MM.1S (cell line): ENCODE data around the gene ATP2C1.

Source experiments
- DNase-seq: peaks from one replicate; pipeline ENCODE4 v3.0.0-alpha.2; 2015
- H2AFZ ChIP-seq: fragments of 300-600 bp; sonication (generic); 2 replicates; pipeline ENCODE4 v1.6.0; 2016; ENCODE audit warnings: antibody characterized with exemption, low read length
- H3F3A ChIP-seq: fragments of 300-600 bp; sonication (generic); 2 replicates; pipeline ENCODE4 v1.6.1; 2016; ENCODE audit warnings: mild to moderate bottlenecking, antibody characterized with exemption, low read length, moderate library complexity, mixed read lengths; ENCODE audit not compliant: insufficient read depth
- H3K27ac ChIP-seq: fragments of 300-600 bp; sonication (generic); 2 replicates; pipeline ENCODE4 v1.5.1; 2016; ENCODE audit warnings: mild to moderate bottlenecking, low read length
- H3K27me3 ChIP-seq: fragments of 300-600 bp; sonication (generic); replicated peaks from 2 replicates; pipeline ENCODE4 v1.6.0; 2016; ENCODE audit warnings: low read length; ENCODE audit not compliant: insufficient read depth
- H3K36me3 ChIP-seq: fragments of 300-600 bp; sonication (generic); replicated peaks from 2 replicates; pipeline ENCODE4 v1.6.1; 2016; ENCODE audit warnings: mild to moderate bottlenecking, low read length, mixed read lengths; ENCODE audit not compliant: insufficient read depth
- H3K4me1 ChIP-seq: fragments of 300-600 bp; sonication (generic); 2 replicates; pipeline ENCODE4 v1.6.1; 2016; ENCODE audit warnings: low read length, mixed read lengths
- H3K4me2 ChIP-seq: fragments of 300-600 bp; sonication (generic); 2 replicates; pipeline ENCODE4 v1.6.0; 2016; ENCODE audit warnings: low read depth, low read length
- H3K4me3 ChIP-seq: fragments of 300-600 bp; sonication (generic); 2 replicates; pipeline ENCODE4 v1.5.1; 2016; ENCODE audit warnings: low read length, mixed read lengths
- H3K79me2 ChIP-seq: fragments of 300-600 bp; sonication (generic); 2 replicates; pipeline ENCODE4 v1.6.1; 2016; ENCODE audit warnings: mixed run types, low read length, mixed read lengths
- H3K9ac ChIP-seq: fragments of 300-600 bp; sonication (generic); 2 replicates; pipeline ENCODE4 v1.6.1; 2016; ENCODE audit warnings: low read length, mixed read lengths
- H3K9me2 ChIP-seq: fragments of 300-600 bp; sonication (generic); replicated peaks from 2 replicates; pipeline ENCODE4 v1.6.1; 2016; ENCODE audit warnings: mild to moderate bottlenecking, low read length, mixed read lengths; ENCODE audit not compliant: insufficient read depth
- H3K9me3 ChIP-seq: fragments of 300-600 bp; sonication (generic); replicated peaks from 2 replicates; pipeline ENCODE4 v1.6.1; 2016; ENCODE audit warnings: mild to moderate bottlenecking, low read length, mixed read lengths; ENCODE audit not compliant: insufficient read depth
- H4K20me1 ChIP-seq: fragments of 300-600 bp; sonication (generic); 2 replicates; pipeline ENCODE4 v1.6.1; 2016; ENCODE audit warnings: mild to moderate bottlenecking, low read length, moderate library complexity, mixed read lengths; ENCODE audit not compliant: insufficient read depth
- CTCF ChIP-seq: fragments of 300-600 bp; sonication (generic); IDR thresholded peaks from 2 replicates; pipeline ENCODE4 v1.5.1; 2016; ENCODE audit warnings: antibody characterized with exemption, low read length, mixed read lengths
- EZH2 ChIP-seq: fragments of 300-600 bp; sonication (generic); optimal IDR thresholded peaks from 2 replicates; pipeline ENCODE3; 2017; ENCODE audit warnings: low read depth, mild to moderate bottlenecking, antibody characterized with exemption, low read length, mixed read lengths
- EZH2phosphoT487 ChIP-seq: fragments of 300-600 bp; sonication (generic); IDR thresholded peaks from 2 replicates; pipeline ENCODE4 v1.6.1; 2018; ENCODE audit warnings: antibody characterized with exemption, low read length

Gene ATP2C1

DNA sequence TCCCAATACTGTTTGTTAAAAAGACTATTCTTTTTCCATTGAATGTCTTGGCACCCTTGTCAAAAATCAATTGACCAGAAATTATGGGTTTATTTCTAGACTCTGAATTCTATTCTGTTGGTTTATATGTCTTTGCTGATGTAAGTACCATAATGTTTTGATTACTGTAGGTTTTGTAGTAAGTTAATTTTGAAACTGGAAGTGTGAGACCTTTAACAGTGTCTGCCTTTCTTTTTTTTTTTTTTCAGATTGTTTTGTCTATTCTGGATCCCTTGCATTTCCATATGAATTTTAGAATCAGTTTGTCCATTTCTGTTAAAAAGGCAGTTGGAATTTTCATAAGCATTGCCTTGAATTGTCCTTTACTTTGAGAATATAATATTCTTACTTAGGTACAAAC, 13.6 kb downstream of the ATP2C1 start:
- no peak overlapping the region for H3K4me3 ChIP-seq
- H3K9me2 ChIP-seq = no peaks in the 10 kb centered on the region
- no peak for DNase-seq
- H3K4me1 ChIP-seq = peaks cover 19% of the 10 kb centered on the region
- no peaks in the 10 kb centered on the region for H3K27me3 ChIP-seq
- H3K79me2 ChIP-seq = peaks cover 75% of the 10 kb centered on the region
- H2AFZ ChIP-seq = no peak overlapping the region
- peak overlapping the region; percentile 28; the same call in 1 of the 2 replicates for H3K4me2 ChIP-seq
- H3K9me3 ChIP-seq = no peaks in the 10 kb centered on the region
- H3K36me3 ChIP-seq = no peaks in the 10 kb centered on the region
- H4K20me1 ChIP-seq = no peaks in the 10 kb centered on the region
- H3K9ac ChIP-seq = no peak overlapping the region
- TF ChIP-seq CTCF (no peak), EZH2 (no peak), EZH2phosphoT487 (no peak)
- peaks cover 8% of the 10 kb centered on the region; the same call in 1 of the 2 replicates for H3F3A ChIP-seq
- peak overlapping the region; percentile 21; the same call in 1 of the 2 replicates for H3K27ac ChIP-seq

DNA sequence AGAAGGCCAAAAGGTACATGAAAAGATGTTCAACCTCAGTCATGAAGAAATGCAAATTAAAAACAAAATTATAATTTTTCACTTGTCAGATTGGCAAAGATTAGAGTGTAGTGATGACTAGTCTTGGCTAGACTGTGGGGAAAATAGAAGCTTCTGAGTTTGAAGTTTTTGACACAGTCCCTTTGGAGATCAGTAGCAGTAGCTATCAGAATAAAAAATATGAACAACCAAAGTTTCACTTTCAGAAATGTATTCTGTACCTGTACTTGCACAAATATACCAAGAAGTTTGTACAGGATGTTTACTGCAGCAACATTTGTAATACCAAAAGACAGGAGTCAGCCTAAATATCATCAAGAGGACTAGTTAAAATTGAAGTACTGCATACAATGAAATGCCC, 14.1 kb downstream of the ATP2C1 start:
- no peak for TF ChIP-seq EZH2
- TF ChIP-seq EZH2phosphoT487 = no peak
- no peak for TF ChIP-seq CTCF
- Histone ChIP-seq H3K79me2 (peaks cover 70% of the 10 kb centered on the region), H3K4me2 (peak overlapping the region; percentile 28; the same call in 1 of the 2 replicates)

DNA sequence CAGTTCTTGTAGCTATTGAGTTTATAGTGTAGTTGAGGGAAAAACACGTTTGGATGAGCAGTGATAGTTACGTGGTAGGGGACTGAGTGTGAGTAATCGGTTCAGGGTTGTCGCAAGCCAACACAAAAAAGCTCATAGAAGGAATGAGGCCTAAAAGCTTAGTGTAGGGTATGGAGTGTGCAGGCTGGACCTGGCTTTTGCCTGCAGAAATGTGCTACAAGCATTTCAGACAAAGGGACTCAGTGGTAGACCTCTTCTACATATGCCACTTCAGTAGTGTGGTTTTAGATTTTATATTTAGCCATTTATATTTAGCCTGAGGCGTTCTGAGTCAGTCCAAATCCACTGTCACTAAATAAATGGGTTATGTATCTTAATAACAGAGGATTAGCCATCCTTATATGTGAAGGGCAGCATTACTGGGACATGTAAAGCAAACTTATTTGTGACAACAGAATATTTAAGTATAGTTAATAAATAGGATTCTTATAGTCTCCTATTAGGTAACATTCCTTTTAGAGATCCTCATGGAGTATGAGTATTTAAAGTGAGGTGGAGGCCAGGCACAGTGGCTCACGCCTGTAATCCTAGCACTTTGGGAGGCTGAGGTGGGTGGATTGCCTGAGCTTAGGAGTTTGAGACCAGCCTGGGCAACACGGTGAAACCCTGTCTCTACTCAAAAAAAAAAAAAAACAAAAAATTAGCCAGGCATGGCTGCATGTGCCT, 21.8 kb downstream of the ATP2C1 start:
- no peaks in the 10 kb centered on the region for H3K9me2 ChIP-seq
- H4K20me1 ChIP-seq = no peaks in the 10 kb centered on the region
- no peaks in the 10 kb centered on the region for H3K9me3 ChIP-seq
- no peaks in the 10 kb centered on the region for H3K36me3 ChIP-seq
- no peak overlapping the region for H3K27ac ChIP-seq
- no peaks in the 10 kb centered on the region for H3F3A ChIP-seq
- no peak for DNase-seq
- no peak overlapping the region for H3K4me3 ChIP-seq
- H3K4me1 ChIP-seq = 0 out of 2 replicates have a peak, but pooled peaks cover 6% of the 10 kb centered on the region
- no peak overlapping the region for H3K4me2 ChIP-seq
- no peak for TF ChIP-seq CTCF
- TF ChIP-seq EZH2phosphoT487 = no peak
- TF ChIP-seq EZH2 = no peak
- H3K9ac ChIP-seq = no peak overlapping the region
- no peaks in the 10 kb centered on the region for H3K27me3 ChIP-seq
- H2AFZ ChIP-seq = no peak overlapping the region
- peaks cover 68% of the 10 kb centered on the region for H3K79me2 ChIP-seq

More for the DNA sequence above, 14.1 kb downstream of the ATP2C1 start:
- no peaks in the 10 kb centered on the region for H3K9me2 ChIP-seq
- H3K4me3 ChIP-seq = no peak overlapping the region
- H3K36me3 ChIP-seq = no peaks in the 10 kb centered on the region
- H3K27ac ChIP-seq = peak overlapping the region; percentile 21; the same call in 1 of the 2 replicates
- H3K4me1 ChIP-seq = peaks cover 19% of the 10 kb centered on the region
- no peak overlapping the region for H2AFZ ChIP-seq
- DNase-seq = peak; percentile 56
- no peaks in the 10 kb centered on the region for H4K20me1 ChIP-seq
- peaks cover 8% of the 10 kb centered on the region; the same call in 1 of the 2 replicates for H3F3A ChIP-seq
- H3K27me3 ChIP-seq = no peaks in the 10 kb centered on the region
- H3K9ac ChIP-seq = no peak overlapping the region
- H3K9me3 ChIP-seq = no peaks in the 10 kb centered on the region
